ENCODE measurements around the gene IL37. TPM values are rescaled to one million over a fixed set of nuclear protein-coding genes. Genes with fewer than 3 reads are reported as not detected.
A peak's percentile ranks its signal among the peaks of the same experiment; 100 is the strongest.

Gene IL37
- total RNA-seq, 2 donors from 2014 or later, result 0.99 TPM; not detected in 1

DNA sequence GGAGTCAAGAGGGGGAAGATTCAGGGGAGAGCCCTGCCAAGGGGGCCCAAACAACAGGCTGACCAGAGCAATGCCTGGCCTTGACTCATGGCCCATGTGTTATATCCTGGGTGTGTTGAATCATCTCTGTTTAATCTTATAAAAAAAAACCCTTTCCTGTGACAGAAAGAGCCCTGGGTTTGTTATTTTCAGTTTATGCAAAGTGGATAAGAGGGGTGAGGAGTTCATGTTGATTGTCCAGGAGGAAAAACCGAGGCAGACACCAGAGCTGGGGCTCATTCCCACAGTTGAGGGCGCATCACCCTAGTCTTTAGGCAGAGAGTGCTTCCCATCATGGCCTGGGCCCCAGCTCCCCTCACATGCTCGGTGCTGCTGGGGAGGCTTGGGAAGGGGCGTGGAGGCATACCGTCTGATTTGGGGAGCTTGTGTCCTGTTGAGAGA lies 30.9 kb upstream of the IL37 start:
- intact Hi-C loops (cut with DNase I), result loop anchor here (5.0 kb wide), 2 partner anchors 62 to 133 kb away; no protein-coding TSS in a partner anchor
- Histone ChIP-seq H3K9me3 (no peaks in the 10 kb centered on the region), H3K9ac (ENCODE audit: low read depth in 2 of 2, low read length in 2 of 2) (no peak overlapping the region), H3K36me3 (no peaks in the 10 kb centered on the region), H3K27me3 (no peaks in the 10 kb centered on the region), H3K4me3 (no peak overlapping the region), H3K27ac (no peak overlapping the region), H3K4me1 (no peaks in the 10 kb centered on the region)
- DNase-seq, result no peak
- TF ChIP-seq CTCF (IDR thresholded peaks at IDR 0.05), result no peak

- Histone ChIP-seq H3K4me1 (no peaks in the 10 kb centered on the region), H3K9ac (ENCODE audit: low read depth in 2 of 2, low read length in 2 of 2) (no peak overlapping the region), H3K9me3 (no peaks in the 10 kb centered on the region), H3K4me3 (no peak overlapping the region), H3K27me3 (no peaks in the 10 kb centered on the region), H3K27ac (no peak overlapping the region), H3K36me3 (no peaks in the 10 kb centered on the region)
- DNase-seq, result no peak
- TF ChIP-seq CTCF (IDR thresholded peaks at IDR 0.05), result no peak
- intact Hi-C loops (cut with DNase I), result loop anchor here (5.0 kb wide), 2 partner anchors 62 to 133 kb away; no protein-coding TSS in a partner anchor
Observed at GRCh38 chr2:112880696-112881095, 30.3 kb upstream of the IL37 start.

DNA sequence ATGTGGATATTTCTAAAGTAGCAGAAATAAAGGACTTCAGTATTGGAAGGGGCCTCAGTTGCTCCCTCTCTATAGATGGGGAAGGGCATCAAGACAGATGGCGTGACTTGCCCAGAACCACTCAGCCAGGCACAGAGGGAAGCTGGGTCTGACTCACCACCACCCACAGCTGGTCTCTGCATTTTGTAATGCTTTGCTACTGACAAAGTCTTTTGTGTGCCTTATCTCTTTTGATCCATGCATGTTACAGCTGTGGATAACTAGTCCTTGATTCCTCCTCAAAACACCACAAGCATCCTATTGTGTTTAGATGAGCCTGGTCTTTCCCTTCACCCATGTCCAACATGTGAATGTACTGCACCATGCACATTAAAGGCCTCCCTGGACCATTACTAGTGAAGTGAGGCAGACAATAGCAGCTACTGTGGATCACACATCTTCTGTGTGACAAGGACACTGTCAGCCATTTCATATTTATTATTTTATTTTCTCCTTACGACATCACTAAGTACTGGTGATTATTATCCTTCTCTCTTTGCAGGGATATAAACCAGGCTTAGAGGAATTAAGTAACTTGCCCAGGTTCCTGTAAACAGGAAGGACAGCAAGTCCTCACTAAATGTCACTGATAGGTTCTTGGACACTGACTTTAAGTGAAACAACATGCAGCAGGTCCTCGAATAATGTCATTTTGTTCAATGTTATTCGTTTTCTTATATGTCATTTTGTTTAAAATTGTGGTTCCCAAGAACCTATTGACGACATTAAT lies 29.6 kb upstream of the IL37 start:
- Histone ChIP-seq H3K27ac (no peak overlapping the region), H3K9me3 (no peaks in the 10 kb centered on the region), H3K4me3 (no peak overlapping the region), H3K9ac (ENCODE audit: low read depth in 2 of 2, low read length in 2 of 2) (no peak overlapping the region), H3K4me1 (no peaks in the 10 kb centered on the region), H3K36me3 (no peaks in the 10 kb centered on the region), H3K27me3 (no peaks in the 10 kb centered on the region)
- DNase-seq, result no peak
- intact Hi-C loops (cut with DNase I), result loop anchor here (5.0 kb wide), 2 partner anchors 61 to 134 kb away; no protein-coding TSS in a partner anchor
- no peak for TF ChIP-seq CTCF (IDR thresholded peaks at IDR 0.05)

DNA sequence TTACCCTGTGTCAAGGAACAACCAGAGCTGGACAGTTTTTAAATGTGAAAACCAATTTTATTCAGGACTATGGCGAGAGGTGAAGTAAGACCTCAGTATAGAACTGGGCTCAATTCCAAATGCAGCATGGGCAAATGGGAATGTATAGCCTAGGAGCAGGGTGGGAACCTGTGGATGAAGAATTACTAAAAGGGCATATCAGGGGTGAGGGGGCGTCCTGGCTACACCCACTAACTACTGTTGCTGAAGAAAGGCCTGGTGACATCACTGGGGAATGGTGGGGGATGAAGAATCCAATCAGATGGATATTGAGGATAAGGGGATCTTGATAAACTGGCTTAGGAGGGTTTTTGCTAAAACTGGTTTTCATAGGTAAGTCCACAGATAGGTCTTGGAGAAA lies 27.3 kb upstream of the IL37 start:
- Histone ChIP-seq H3K9me3 (no peaks in the 10 kb centered on the region), H3K9ac (ENCODE audit: low read depth in 2 of 2, low read length in 2 of 2) (no peak overlapping the region), H3K4me1 (no peaks in the 10 kb centered on the region), H3K4me3 (no peak overlapping the region), H3K27me3 (no peaks in the 10 kb centered on the region), H3K27ac (no peak overlapping the region), H3K36me3 (no peaks in the 10 kb centered on the region)
- TF ChIP-seq CTCF (IDR thresholded peaks at IDR 0.05), result no peak
- no peak for DNase-seq
- intact Hi-C loops (cut with DNase I), result loop anchor here (5.0 kb wide), 2 partner anchors 59 to 136 kb away; no protein-coding TSS in a partner anchor

GRCh38 chr2:112884869-112885505 lies 26.0 kb upstream of the IL37 start:
- Histone ChIP-seq H3K36me3 (no peaks in the 10 kb centered on the region), H3K27me3 (no peaks in the 10 kb centered on the region), H3K27ac (no peak overlapping the region), H3K4me1 (peaks cover under 1% of the 10 kb centered on the region), H3K4me3 (no peak overlapping the region), H3K9ac (ENCODE audit: low read depth in 2 of 2, low read length in 2 of 2) (no peak overlapping the region), H3K9me3 (no peaks in the 10 kb centered on the region)
- DNase-seq, result peak; percentile 86
- intact Hi-C loops (cut with DNase I), result loop anchor here (5.0 kb wide), 2 partner anchors 57 to 138 kb away; no protein-coding TSS in a partner anchor
- peak; percentile 97 for TF ChIP-seq CTCF (IDR thresholded peaks at IDR 0.05)

Data from colonic mucosa (tissue), 4 donors.